ENCODE measurements around the gene MOCS1. TPM values are rescaled to one million over a fixed set of nuclear protein-coding genes. Genes with fewer than 3 reads are reported as not detected.

Gene MOCS1
- total and polyA plus RNA-seq, 8 donors: 6.9 to 13.8 (median 8.4) TPM

DNA sequence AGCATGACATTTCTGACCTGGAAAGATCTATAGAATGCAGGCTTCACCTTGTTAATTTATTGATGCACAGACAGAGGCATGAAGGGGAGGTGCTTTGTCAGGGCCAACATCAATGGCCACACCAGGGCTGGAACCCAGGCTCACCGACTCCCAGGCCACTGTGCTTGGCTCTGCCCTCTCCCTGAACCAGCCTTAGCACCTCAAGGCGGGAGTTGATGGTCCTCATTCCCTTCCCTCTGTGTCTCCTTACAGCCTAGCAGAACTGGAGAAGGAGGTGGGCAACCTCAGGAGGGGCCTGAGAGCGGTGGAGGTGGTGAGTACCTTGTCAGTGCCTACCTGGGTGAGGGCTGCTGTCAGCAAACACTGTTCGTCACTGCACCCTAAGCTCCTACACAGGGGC is 35.6 kb downstream of the MOCS1 start:
- intact Hi-C loops (cut with DNase I): no loop called here
- H3K27ac ChIP-seq: no peak overlapping the region
- H3K4me3 ChIP-seq: no peak overlapping the region
- WGBS, 2 donors: 92% methylated on average over 4 of the region's 4 CpGs
- TF ChIP-seq, protein P1, sequence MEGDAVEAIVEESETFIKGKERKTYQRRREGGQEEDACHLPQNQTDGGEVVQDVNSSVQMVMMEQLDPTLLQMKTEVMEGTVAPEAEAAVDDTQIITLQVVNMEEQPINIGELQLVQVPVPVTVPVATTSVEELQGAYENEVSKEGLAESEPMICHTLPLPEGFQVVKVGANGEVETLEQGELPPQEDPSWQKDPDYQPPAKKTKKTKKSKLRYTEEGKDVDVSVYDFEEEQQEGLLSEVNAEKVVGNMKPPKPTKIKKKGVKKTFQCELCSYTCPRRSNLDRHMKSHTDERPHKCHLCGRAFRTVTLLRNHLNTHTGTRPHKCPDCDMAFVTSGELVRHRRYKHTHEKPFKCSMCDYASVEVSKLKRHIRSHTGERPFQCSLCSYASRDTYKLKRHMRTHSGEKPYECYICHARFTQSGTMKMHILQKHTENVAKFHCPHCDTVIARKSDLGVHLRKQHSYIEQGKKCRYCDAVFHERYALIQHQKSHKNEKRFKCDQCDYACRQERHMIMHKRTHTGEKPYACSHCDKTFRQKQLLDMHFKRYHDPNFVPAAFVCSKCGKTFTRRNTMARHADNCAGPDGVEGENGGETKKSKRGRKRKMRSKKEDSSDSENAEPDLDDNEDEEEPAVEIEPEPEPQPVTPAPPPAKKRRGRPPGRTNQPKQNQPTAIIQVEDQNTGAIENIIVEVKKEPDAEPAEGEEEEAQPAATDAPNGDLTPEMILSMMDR (IDR thresholded peaks at IDR 0.05): no peak
- DNase-seq: no peak
- no peak for FAIRE-seq
- no peak for ATAC-seq
- H3K36me3 ChIP-seq: no peaks in the 10 kb centered on the region
- H3K9me3 ChIP-seq: no peaks in the 10 kb centered on the region
- no peaks in the 10 kb centered on the region for H3K4me1 ChIP-seq
- H3K27me3 ChIP-seq: no peaks in the 10 kb centered on the region

DNA sequence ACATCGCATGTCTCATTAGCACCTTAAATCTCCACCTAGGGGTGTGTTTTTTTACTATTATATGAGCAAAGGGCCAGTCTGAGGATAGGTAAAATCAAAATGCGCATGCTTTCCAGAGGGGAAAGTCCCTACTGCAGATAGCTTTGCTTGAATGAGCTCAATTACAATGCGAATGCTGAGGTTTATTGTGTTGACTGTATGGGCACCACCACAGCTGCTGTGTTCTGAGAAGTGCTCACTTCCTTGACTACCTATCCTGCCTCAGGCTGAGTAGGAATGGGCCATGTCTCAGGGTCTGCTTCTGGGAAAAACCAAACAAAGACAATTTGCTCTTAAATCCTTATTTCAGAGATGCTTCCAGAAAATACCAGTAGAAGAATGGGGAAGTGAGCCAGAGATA is 36.6 kb downstream of the MOCS1 start:
- no peaks in the 10 kb centered on the region for H3K9me3 ChIP-seq
- no peaks in the 10 kb centered on the region for H3K36me3 ChIP-seq
- no peaks in the 10 kb centered on the region for H3K27me3 ChIP-seq
- TF ChIP-seq, protein P1 (IDR thresholded peaks at IDR 0.05): no peak
- H3K4me1 ChIP-seq: no peaks in the 10 kb centered on the region
- WGBS, 2 donors: 93% methylated on average over 3 of the region's 3 CpGs
- ATAC-seq: no peak
- H3K4me3 ChIP-seq: no peak overlapping the region
- no peak overlapping the region for H3K27ac ChIP-seq
- FAIRE-seq: no peak
- intact Hi-C loops (cut with DNase I): no loop called here
- DNase-seq: no peak

DNA sequence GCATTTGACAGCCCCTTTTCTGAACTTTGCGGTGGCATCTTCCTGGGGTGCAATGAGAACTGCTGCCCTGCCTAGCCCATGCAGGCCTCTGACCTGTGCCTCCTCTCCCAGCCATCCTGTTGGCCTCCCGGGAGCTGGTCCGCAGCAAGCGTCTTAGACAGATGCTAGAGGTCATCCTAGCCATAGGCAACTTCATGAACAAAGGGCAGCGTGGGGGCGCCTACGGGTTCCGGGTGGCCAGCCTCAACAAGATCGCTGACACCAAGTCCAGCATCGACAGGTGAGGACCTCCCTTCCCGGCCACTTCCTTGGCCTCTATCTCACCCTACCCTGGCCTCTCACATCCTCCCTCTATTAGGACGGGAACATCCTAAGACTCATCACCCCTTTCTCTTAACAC is 37.6 kb downstream of the MOCS1 start:
- Histone ChIP-seq H3K9me3 (no peaks in the 10 kb centered on the region), H3K27ac (no peak overlapping the region), H3K4me1 (no peaks in the 10 kb centered on the region), H3K4me3 (no peak overlapping the region), H3K36me3 (no peaks in the 10 kb centered on the region), H3K27me3 (no peaks in the 10 kb centered on the region)
- no peak for DNase-seq
- no peak for FAIRE-seq
- no peak for ATAC-seq
- 87 to 94% methylated on average over 12 of the region's 12 CpGs for WGBS, 2 donors
- intact Hi-C loops (cut with DNase I): no loop called here
- TF ChIP-seq, protein P1 (IDR thresholded peaks at IDR 0.05): no peak

DNA sequence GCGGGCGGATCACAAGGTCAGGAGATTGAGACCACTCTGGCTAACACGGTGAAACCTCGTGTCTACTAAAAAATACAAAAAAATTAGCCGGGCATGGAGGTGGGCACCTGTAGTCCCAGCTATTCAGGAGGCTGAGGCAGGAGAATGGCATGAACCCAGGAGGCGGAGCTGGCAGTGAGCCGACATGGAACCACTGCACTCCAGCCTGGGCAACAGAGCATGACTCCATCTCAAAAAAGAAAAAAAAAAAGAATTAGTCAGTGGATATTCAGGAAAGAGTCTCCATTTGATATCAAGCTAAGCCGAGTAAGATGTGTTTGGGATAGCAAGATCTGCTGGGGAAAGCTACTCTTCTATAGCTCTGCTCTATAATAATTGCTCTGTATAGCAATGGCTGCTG is 41.0 kb downstream of the MOCS1 start:
- no peak overlapping the region for H3K27ac ChIP-seq
- intact Hi-C loops (cut with DNase I): loop anchor here in 1 of 3 donors (5.0 kb wide), 1 partner anchor 526 kb away; no protein-coding TSS in a partner anchor
- H3K4me1 ChIP-seq: no peaks in the 10 kb centered on the region
- no peak for DNase-seq
- no peaks in the 10 kb centered on the region for H3K36me3 ChIP-seq
- FAIRE-seq: no peak
- TF ChIP-seq, protein P1 (IDR thresholded peaks at IDR 0.05): no peak
- WGBS, 2 donors: 78 to 81% methylated on average over 8 of the region's 8 CpGs
- H3K27me3 ChIP-seq: no peaks in the 10 kb centered on the region
- H3K4me3 ChIP-seq: no peak overlapping the region
- no peaks in the 10 kb centered on the region for H3K9me3 ChIP-seq
- no peak for ATAC-seq

DNA sequence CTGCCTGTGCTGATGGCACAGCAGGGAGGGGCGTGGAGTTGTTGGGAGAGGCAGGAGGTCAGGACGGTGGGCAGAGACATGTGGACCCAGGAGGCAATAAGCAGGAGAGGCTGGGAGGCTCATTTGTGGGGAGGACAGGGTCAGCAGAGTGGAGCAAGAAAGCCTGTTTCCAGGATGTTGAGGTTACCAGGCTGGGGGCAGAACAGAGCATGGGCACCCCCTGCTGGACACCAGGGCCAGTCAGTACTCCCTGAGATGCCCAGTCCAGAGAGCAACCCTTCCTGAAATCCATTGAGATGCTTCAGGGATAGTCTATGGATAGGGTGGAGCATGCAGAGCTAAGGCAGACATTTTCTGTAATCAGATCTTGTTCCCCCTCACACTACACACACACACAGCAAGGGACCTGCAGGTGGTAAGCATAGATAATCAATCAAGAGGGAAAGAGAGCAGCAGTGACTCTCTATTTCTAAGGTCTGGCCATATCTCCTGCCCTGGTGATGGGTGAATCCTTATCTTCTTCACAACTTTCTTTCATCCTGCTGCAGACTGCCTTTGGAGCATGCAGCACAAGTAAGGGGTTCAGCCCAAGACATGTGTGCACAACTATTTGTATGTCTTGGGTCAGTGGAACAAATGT is 41.7 kb downstream of the MOCS1 start:
- Histone ChIP-seq H3K4me3 (no peak overlapping the region), H3K27me3 (no peaks in the 10 kb centered on the region), H3K36me3 (no peaks in the 10 kb centered on the region), H3K9me3 (no peaks in the 10 kb centered on the region), H3K4me1 (no peaks in the 10 kb centered on the region), H3K27ac (no peak overlapping the region)
- no peak for FAIRE-seq
- TF ChIP-seq, protein P1 (IDR thresholded peaks at IDR 0.05): peak; percentile 48 to 66 (median 62)
- DNase-seq: peak in 5 of 6 donors; percentile 45 to 82 (median 66)
- ATAC-seq: peak; percentile 85 to 95 (median 92)
- whole genome bisulfite sequencing, 2 donors: 51 to 57% methylated on average over 2 of the region's 2 CpGs
- intact Hi-C loops (cut with DNase I): loop anchor here in 1 of 3 donors (5.0 kb wide), 1 partner anchor 525 kb away; no protein-coding TSS in a partner anchor

All from pancreas (tissue), 10 donors.